Lower lobe of right lung (tissue), 2 donors: ENCODE measurements around the gene ENPP1. TPM values are rescaled to one million over a fixed set of nuclear protein-coding genes. Genes with fewer than 3 reads are reported as not detected.

Source experiments
- ATAC-seq, 2 donors: fragments of 200-7000 bp; cut with Tn5 transposase; one replicate each; pipeline ENCODE4 v1.9.1; 2020 to 2022; ENCODE audit warnings: mild to moderate bottlenecking in 2 of 2, moderate library complexity in 2 of 2
- DNase-seq: peaks from one replicate; pipeline ENCODE4 v3.0.0-alpha.2; 2020
- H3K27ac ChIP-seq: fragments of 200-600 bp; one replicate; pipeline ENCODE4 v1.8.0; 2022
- H3K27me3 ChIP-seq: fragments of 200-600 bp; one replicate; pipeline ENCODE4 v1.8.0; 2022; ENCODE audit warnings: low read depth
- H3K36me3 ChIP-seq: fragments of 200-600 bp; one replicate; pipeline ENCODE4 v1.8.0; 2022; ENCODE audit warnings: mild to moderate bottlenecking
- H3K4me1 ChIP-seq: fragments of 200-600 bp; one replicate; pipeline ENCODE4 v1.8.0; 2022
- H3K4me3 ChIP-seq: fragments of 200-600 bp; one replicate; pipeline ENCODE4 v1.8.0; 2022; ENCODE audit warnings: mild to moderate bottlenecking
- H3K9me3 ChIP-seq: fragments of 200-600 bp; one replicate; pipeline ENCODE4 v1.8.0; 2022
- intact Hi-C: fragments of 100-400 bp; cut with DNase I; formaldehyde crosslinking; loops from one replicate; pipeline ENCODE4 v1.11.0; 2022
- total RNA-seq: library from RNA; stranded (reverse); fragmentation: NEBNext Ultra II Directional; extraction: Animal tissue kit (Norgen Biotek cat#: 25700); gene quantifications from one replicate; pipeline ENCODE4 v1.2.1, GENCODE V29; 2021
- TF ChIP-seq, protein P1 (sequence below): fragments of 200-600 bp; IDR thresholded peaks from one replicate; pipeline ENCODE4 v1.8.0; 2022; ENCODE audit warnings: antibody characterized with exemption, mild to moderate bottlenecking
- donor health status: DM: no; HTN: yes; CAD: no; lungs with severe emphysema.

ENPP1 gene
- total RNA-seq, 1 donor from 2014 or later, result 3.3 TPM

DNA sequence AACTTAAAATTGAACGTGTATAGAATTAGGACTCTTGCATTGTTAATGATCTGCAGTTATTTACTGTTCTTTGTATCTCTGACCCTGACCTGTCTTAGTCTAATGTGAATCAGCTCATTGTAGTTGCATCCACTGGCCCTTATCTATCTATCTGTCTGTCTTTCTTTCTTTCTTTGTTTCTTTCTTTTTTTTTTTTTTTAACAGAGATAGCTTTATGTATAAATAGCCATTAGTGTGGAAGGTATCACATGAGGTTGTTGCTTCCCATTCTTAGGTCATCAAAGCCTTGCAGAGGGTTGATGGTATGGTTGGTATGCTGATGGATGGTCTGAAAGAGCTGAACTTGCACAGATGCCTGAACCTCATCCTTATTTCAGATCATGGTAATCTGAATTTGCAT is 59.9 kb downstream of the ENPP1 start:
- no peaks in the 10 kb centered on the region for H3K36me3 ChIP-seq
- no peak for ATAC-seq
- intact Hi-C loops, result no loop called here

DNA sequence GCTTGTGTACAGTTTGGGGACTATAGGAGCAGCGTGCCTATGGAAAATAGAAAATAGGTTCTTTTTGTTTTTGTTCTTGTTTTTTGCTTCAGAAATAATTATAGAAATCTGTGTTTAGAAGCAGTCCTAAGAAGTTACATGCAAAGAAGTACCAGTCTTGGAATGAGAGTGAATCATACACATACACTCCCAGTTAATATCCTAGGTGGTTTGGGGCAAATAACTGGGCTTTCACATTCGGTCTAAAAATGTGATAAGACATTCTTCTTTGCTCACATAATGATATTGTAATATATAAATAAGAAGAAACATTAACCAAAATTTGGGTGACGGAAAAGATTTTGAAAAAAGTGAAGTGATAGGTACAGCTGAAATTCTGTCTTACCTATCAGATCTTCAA is 61.0 kb downstream of the ENPP1 start:
- no peaks in the 10 kb centered on the region for H3K4me1 ChIP-seq
- ATAC-seq (no peak), DNase-seq (no peak)
- no peak overlapping the region for H3K4me3 ChIP-seq
- H3K36me3 ChIP-seq, result no peaks in the 10 kb centered on the region
- intact Hi-C loops, result no loop called here
- H3K9me3 ChIP-seq, result no peaks in the 10 kb centered on the region
- H3K27me3 ChIP-seq, result no peaks in the 10 kb centered on the region
- no peak overlapping the region for H3K27ac ChIP-seq
- TF ChIP-seq, protein P1, sequence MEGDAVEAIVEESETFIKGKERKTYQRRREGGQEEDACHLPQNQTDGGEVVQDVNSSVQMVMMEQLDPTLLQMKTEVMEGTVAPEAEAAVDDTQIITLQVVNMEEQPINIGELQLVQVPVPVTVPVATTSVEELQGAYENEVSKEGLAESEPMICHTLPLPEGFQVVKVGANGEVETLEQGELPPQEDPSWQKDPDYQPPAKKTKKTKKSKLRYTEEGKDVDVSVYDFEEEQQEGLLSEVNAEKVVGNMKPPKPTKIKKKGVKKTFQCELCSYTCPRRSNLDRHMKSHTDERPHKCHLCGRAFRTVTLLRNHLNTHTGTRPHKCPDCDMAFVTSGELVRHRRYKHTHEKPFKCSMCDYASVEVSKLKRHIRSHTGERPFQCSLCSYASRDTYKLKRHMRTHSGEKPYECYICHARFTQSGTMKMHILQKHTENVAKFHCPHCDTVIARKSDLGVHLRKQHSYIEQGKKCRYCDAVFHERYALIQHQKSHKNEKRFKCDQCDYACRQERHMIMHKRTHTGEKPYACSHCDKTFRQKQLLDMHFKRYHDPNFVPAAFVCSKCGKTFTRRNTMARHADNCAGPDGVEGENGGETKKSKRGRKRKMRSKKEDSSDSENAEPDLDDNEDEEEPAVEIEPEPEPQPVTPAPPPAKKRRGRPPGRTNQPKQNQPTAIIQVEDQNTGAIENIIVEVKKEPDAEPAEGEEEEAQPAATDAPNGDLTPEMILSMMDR, result no peak

More for the DNA sequence above, 59.9 kb downstream of the ENPP1 start:
- TF ChIP-seq, protein P1, result no peak
- no peak overlapping the region for H3K4me3 ChIP-seq
- no peaks in the 10 kb centered on the region for H3K27me3 ChIP-seq
- no peaks in the 10 kb centered on the region for H3K9me3 ChIP-seq
- no peak for DNase-seq
- H3K27ac ChIP-seq, result no peak overlapping the region
- H3K4me1 ChIP-seq, result no peaks in the 10 kb centered on the region

DNA sequence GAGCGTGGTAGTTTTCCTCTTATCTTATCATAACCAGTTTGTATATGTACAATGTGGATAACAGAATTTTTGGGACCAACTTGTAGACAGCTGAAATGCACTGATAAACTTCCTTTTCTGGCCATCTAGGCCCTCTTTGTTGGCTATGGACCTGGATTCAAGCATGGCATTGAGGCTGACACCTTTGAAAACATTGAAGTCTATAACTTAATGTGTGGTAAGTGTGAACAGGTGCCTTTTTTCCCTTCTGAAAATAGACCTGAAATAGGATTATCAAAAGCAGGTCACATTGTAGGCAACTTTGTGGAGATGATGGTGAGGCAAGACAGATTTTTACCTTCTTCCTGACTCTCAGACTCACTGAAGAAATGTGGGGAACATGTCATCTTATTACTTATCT is 67.8 kb downstream of the ENPP1 start:
- Histone ChIP-seq H3K9me3 (no peaks in the 10 kb centered on the region), H3K27me3 (no peaks in the 10 kb centered on the region), H3K4me3 (no peak overlapping the region), H3K36me3 (no peaks in the 10 kb centered on the region), H3K27ac (no peak overlapping the region), H3K4me1 (no peaks in the 10 kb centered on the region)
- no peak for ATAC-seq
- intact Hi-C loops, result no loop called here
- DNase-seq, result no peak
- TF ChIP-seq, protein P1, result no peak

DNA sequence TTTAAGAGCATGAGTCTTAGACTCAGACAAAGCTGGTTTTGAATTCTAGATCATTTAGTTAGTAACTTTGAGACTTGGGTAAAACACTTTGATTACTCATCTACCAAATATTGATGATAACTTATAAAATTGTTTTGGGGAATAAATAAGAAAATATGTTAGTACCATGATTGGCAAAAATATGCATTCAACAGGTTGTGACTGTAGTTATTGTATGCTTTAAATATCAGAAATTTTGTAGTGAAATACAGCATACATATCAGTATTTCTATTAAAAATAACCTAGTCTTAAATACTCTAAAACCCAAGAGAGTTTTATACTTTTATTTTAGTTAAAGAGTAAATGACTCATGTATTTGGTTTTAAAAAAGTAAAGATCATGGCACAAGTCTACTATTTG is 68.7 kb downstream of the ENPP1 start:
- H3K9me3 ChIP-seq, result no peaks in the 10 kb centered on the region
- no peaks in the 10 kb centered on the region for H3K36me3 ChIP-seq
- H3K27ac ChIP-seq, result no peak overlapping the region
- no peak overlapping the region for H3K4me3 ChIP-seq
- H3K4me1 ChIP-seq, result no peaks in the 10 kb centered on the region
- DNase-seq (no peak), ATAC-seq (no peak)
- intact Hi-C loops, result no loop called here
- TF ChIP-seq, protein P1, result no peak
- no peaks in the 10 kb centered on the region for H3K27me3 ChIP-seq

DNA sequence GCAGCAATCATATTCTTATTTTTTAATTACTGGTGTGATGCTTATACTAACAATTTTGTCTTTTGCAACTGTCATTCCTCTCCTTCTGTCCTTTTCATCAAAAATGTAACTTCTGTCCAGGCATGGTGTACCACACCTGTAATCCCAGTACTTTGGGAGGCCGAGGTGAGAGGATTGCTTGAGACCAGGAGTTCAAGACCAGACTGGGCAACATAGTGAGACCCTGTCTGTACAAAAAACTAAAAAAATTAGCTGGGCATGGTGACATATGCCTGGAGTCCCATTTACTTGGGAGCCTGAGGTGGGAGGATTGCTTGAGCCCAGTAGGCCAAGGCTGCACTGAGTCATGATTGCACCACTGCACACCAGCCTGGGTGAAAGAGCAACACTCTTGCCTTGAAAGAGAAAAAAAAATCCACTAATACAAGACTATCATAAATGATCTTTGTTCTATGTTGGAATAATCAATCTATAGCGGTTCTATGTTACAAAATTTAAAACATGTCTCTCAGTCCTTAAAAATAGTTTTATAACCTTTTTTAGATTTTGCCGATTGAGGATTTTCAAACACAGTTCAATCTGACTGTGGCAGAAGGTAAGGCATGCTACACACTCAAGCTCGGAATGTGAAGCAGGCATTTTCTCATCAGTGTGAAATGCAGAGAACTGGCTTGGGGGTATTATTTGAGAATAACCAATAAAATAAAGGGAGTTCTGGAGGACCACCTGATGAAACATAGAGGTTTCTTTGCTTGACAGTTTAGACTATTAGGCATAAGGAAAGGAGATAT is 70.4 kb downstream of the ENPP1 start:
- ATAC-seq (no peak), DNase-seq (no peak)
- H3K4me1 ChIP-seq, result no peaks in the 10 kb centered on the region
- H3K27me3 ChIP-seq, result no peaks in the 10 kb centered on the region
- H3K4me3 ChIP-seq, result no peak overlapping the region
- TF ChIP-seq, protein P1, result no peak
- H3K9me3 ChIP-seq, result no peaks in the 10 kb centered on the region
- intact Hi-C loops, result no loop called here
- H3K27ac ChIP-seq, result no peak overlapping the region
- no peaks in the 10 kb centered on the region for H3K36me3 ChIP-seq
